GM06990 (cell line): Measurements from ENCODE around the gene PAMR1.

ENCODE experiments used
- DNase-seq: peaks from one replicate; pipeline ENCODE4 v3.0.0-alpha.2; 2011; ENCODE audit not compliant: insufficient read length; ENCODE audit errors: extremely low read depth
- H3K27me3 ChIP-seq: replicated peaks from 2 replicates; pipeline ENCODE4 v1.6.0; 2011; ENCODE audit warnings: low read length; ENCODE audit not compliant: control insufficient read depth, insufficient read depth
- H3K36me3 ChIP-seq: 2 replicates; pipeline ENCODE4 v1.5.1; 2011; ENCODE audit warnings: low read length; ENCODE audit not compliant: control insufficient read depth, insufficient read depth
- H3K4me3 ChIP-seq: replicated peaks from 2 replicates; pipeline ENCODE4 v1.5.1; 2011; ENCODE audit warnings: low read depth, mild to moderate bottlenecking, control low read depth, low read length
- TF ChIP-seq, protein P1 (sequence below): IDR thresholded peaks from 2 replicates; pipeline ENCODE4 v1.5.1; 2011; ENCODE audit warnings: low read length, control low read depth, mild to moderate bottlenecking, inconsistent platforms; ENCODE audit not compliant: insufficient read depth, poor library complexity, severe bottlenecking

Gene PAMR1

DNA sequence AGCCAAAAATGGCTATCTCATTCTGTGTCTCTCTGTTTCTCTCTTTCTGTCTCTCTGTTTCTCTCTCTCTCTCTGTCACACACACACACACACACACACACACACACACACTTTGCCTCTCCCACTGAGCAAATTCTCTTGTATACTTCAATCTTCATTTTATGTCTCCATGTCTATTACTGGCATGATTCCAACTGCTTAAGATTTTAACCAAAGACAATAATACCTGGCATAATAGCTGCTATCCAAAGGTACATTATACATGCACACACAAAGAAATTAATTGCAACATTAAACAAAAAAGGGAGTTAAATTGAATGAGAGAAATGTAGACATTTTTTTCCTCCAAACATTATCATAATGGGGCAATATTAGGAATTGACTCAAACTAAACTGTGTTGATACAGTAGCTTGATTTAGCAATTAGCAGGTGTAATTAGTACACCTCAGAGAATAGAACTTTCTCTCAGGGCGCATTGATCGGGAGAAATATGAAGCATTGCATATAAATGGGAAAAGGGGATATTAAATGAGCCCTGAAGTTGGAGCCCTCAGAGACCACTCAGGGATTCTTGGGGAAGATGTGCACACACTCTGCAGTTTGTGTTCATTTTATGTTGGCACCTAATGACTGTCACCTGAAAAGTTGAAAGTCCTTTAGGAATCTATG lies 88.7 kb downstream of the PAMR1 start:
- H3K27me3 ChIP-seq, result peaks cover 2% of the 10 kb centered on the region; the same call in 1 of the 2 replicates
- H3K36me3 ChIP-seq, result no peaks in the 10 kb centered on the region
- no peak overlapping the region for H3K4me3 ChIP-seq
- DNase-seq, result no peak
- TF ChIP-seq, protein P1, sequence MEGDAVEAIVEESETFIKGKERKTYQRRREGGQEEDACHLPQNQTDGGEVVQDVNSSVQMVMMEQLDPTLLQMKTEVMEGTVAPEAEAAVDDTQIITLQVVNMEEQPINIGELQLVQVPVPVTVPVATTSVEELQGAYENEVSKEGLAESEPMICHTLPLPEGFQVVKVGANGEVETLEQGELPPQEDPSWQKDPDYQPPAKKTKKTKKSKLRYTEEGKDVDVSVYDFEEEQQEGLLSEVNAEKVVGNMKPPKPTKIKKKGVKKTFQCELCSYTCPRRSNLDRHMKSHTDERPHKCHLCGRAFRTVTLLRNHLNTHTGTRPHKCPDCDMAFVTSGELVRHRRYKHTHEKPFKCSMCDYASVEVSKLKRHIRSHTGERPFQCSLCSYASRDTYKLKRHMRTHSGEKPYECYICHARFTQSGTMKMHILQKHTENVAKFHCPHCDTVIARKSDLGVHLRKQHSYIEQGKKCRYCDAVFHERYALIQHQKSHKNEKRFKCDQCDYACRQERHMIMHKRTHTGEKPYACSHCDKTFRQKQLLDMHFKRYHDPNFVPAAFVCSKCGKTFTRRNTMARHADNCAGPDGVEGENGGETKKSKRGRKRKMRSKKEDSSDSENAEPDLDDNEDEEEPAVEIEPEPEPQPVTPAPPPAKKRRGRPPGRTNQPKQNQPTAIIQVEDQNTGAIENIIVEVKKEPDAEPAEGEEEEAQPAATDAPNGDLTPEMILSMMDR, result no peak

GRCh38 chr11:35433588-35433987 lies 91.8 kb downstream of the PAMR1 start:
- H3K4me3 ChIP-seq, result no peak overlapping the region
- H3K36me3 ChIP-seq, result no peaks in the 10 kb centered on the region
- no peak for DNase-seq
- peaks cover 3% of the 10 kb centered on the region for H3K27me3 ChIP-seq
- TF ChIP-seq, protein P1, result no peak

- DNase-seq, result no peak
- Histone ChIP-seq H3K36me3 (no peaks in the 10 kb centered on the region), H3K27me3 (peaks cover 3% of the 10 kb centered on the region), H3K4me3 (no peak overlapping the region)
- TF ChIP-seq, protein P1, result no peak
Observed at GRCh38 chr11:35432464-35432863, 93.0 kb downstream of the PAMR1 start.

DNA sequence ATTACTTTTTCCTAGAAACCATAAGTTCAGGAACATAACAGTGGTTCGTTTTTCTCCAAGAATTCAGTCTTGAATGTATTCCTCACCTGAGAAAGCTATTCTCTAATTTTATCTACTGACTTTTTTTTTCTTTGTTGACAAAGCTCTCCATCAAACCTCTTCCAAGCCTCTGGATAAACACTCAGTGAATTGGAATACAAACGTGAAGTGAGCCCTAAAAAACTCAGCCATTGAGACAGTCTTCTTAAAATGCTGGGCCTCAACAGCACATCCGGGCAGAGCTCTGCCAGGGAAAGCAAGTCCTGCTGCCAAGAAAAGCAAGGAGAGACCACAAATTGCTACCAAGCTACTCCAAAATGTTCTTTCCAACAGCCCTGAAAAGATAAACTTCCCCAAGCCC lies 98.3 kb downstream of the PAMR1 start:
- Histone ChIP-seq H3K36me3 (no peaks in the 10 kb centered on the region), H3K4me3 (no peak overlapping the region), H3K27me3 (peaks cover 2% of the 10 kb centered on the region)
- TF ChIP-seq, protein P1, result no peak
- no peak for DNase-seq

GRCh38 chr11:35426351-35426750 lies 99.1 kb downstream of the PAMR1 start:
- TF ChIP-seq, protein P1, result no peak
- peaks cover 2% of the 10 kb centered on the region for H3K27me3 ChIP-seq
- no peaks in the 10 kb centered on the region for H3K36me3 ChIP-seq
- no peak overlapping the region for H3K4me3 ChIP-seq
- DNase-seq, result no peak

GRCh38 chr11:35425603-35426212 lies 99.7 kb downstream of the PAMR1 start:
- H3K36me3 ChIP-seq, result no peaks in the 10 kb centered on the region
- H3K27me3 ChIP-seq, result peaks cover 2% of the 10 kb centered on the region
- TF ChIP-seq, protein P1, result no peak
- DNase-seq, result no peak
- H3K4me3 ChIP-seq, result no peak overlapping the region
